Heart right ventricle (tissue), 16 donors: ENCODE results near the gene SLC35B4. TPM values are rescaled to one million over a fixed set of nuclear protein-coding genes. Genes with fewer than 3 reads are reported as not detected.

Source experiments
- ATAC-seq, 8 donors: fragments of 200-7000 bp; cut with Tn5 transposase; one replicate each; pipeline ENCODE4 v1.9.1; 2020; ENCODE audit warnings: mild to moderate bottlenecking in 8 of 8, moderate library complexity in 8 of 8, moderate number of reproducible peaks in 1 of 8
- DNase-seq, 2 donors: peaks; one replicate each; pipeline ENCODE4 v3.0.0-alpha.2; 2020
- H3K27ac ChIP-seq, 10 donors: fragments of 200-600 bp; sonication (generic) in 2 of 10; one replicate each; pipeline versions ENCODE4 v1.5.0 to v1.8.0; 2020 to 2022; ENCODE audit warnings: mild to moderate bottlenecking in 3 of 10
- H3K27me3 ChIP-seq, 7 donors: fragments of 200-600 bp; one replicate each; pipeline ENCODE4 v1.8.0; 2021 to 2022; ENCODE audit warnings: mild to moderate bottlenecking in 2 of 7
- H3K36me3 ChIP-seq, 9 donors: fragments of 200-600 bp; sonication (generic) in 1 of 9; one replicate each; pipeline versions ENCODE4 v1.5.0 to v1.8.0; 2020 to 2022; ENCODE audit warnings: mild to moderate bottlenecking in 2 of 9
- H3K4me1 ChIP-seq, 9 donors: fragments of 200-600 bp; sonication (generic) in 1 of 9; one replicate each; pipeline versions ENCODE4 v1.5.0 to v1.8.0; 2020 to 2022; ENCODE audit warnings: mild to moderate bottlenecking in 4 of 9
- H3K4me3 ChIP-seq, 10 donors: fragments of 200-600 bp; sonication (generic) in 2 of 10; one replicate each; pipeline versions ENCODE4 v1.5.0 to v1.8.0; 2020 to 2022; ENCODE audit warnings: mild to moderate bottlenecking in 7 of 10, moderate library complexity in 2 of 10
- H3K9me3 ChIP-seq, 11 donors: fragments of 200-600 bp in 10 of 11; sonication (generic) in 2 of 11; one replicate each; pipeline versions ENCODE4 v1.5.0 to v1.8.0; 2013 to 2022; ENCODE audit warnings: mild to moderate bottlenecking in 2 of 11, control low read depth in 1 of 11, moderate library complexity in 1 of 11
- WGBS, 2 donors: extraction: QIAGEN DNeasy Blood & Tissue Kit; methylation state at CpG; one replicate each; pipeline ENCODE4 v1.1.7; 2013; ENCODE audit warnings: inconsistent platforms in 1 of 2; 5-methylcytosine and 5-hydroxymethylcytosine counted together
- intact Hi-C, 10 donors: fragments of 100-400 bp; cut with DNase I; formaldehyde crosslinking; loops; one replicate each; pipeline versions ENCODE4 v1.11.1 to v1.14.2; 2022
- polyA plus RNA-seq, 2 donors: library from polyadenylated mRNA; stranded (reverse); fragments of 200-250 nt; gene quantifications; one replicate each; pipeline ENCODE4 v1.2.3, GENCODE V29; 2013
- total RNA-seq, 10 donors: library from RNA; stranded (reverse); fragmentation: NEBNext Ultra II Directional in 3 of 10; extraction: Animal tissue kit (Norgen Biotek cat#: 25700) in 3 of 10; gene quantifications; one replicate each; pipeline versions ENCODE4 v1.2.1 to v1.2.4, GENCODE V29; 2021 to 2023
- TF ChIP-seq, protein P1 (sequence below), 9 donors: fragments of 200-600 bp; sonication (generic) in 2 of 9; IDR thresholded peaks; one replicate each; pipeline versions ENCODE4 v1.5.0 to v1.8.0; 2021 to 2022; ENCODE audit warnings: antibody characterized with exemption in 9 of 9, mild to moderate bottlenecking in 5 of 9, moderate library complexity in 1 of 9
- donor health status: Arrhythmogenic right ventricular cardiomyopathy.
- donor health status: ischemic (EF 13 %, LVEDD 7.1; RV severe dilation, severe dysfunction).
- donor health status: healthy with polysubstance abuse.
- donor health status: DM: no; HTN: yes; CAD: no.
- donor health status: DM: no; HTN: no; CAD: no.
- donor health status: ischemic (EF 25% LVEDD 6.9; RV normal size, moderate dysfunction).
- donor health status: ischemic (EF 25% LVEDD 5.7; RV mildly dilated, moderate dysfunction).
- donor health status: healthy.
- donor health status: DM: yes; HTN: yes; CAD: no.
- donor health status: Ischemic cardiomyopathy.
- donor health status: ischemic (EF 35%, LVEDD 5.7; RV mildly dilated, moderate dysfunction).
- donor health status: nonischemic (EF 11% LVEDD 7.7; RV severe dilation, severe dysfunction).
- donor health status: DM: yes; HTN: yes; CAD: no.
- donor health status: PGD.
- donor health status: ischemic (EF 29% LVEDD 5.4; RV normal size, mild dysfunction).
- donor health status: nonischemic (EF 23%, LVEDD 6.1; RV moderate dilation, normal function).

Gene SLC35B4
- total and polyA plus RNA-seq, 12 donors = 2.4 to 7.9 (median 4.6) TPM

- TF ChIP-seq, protein P1, sequence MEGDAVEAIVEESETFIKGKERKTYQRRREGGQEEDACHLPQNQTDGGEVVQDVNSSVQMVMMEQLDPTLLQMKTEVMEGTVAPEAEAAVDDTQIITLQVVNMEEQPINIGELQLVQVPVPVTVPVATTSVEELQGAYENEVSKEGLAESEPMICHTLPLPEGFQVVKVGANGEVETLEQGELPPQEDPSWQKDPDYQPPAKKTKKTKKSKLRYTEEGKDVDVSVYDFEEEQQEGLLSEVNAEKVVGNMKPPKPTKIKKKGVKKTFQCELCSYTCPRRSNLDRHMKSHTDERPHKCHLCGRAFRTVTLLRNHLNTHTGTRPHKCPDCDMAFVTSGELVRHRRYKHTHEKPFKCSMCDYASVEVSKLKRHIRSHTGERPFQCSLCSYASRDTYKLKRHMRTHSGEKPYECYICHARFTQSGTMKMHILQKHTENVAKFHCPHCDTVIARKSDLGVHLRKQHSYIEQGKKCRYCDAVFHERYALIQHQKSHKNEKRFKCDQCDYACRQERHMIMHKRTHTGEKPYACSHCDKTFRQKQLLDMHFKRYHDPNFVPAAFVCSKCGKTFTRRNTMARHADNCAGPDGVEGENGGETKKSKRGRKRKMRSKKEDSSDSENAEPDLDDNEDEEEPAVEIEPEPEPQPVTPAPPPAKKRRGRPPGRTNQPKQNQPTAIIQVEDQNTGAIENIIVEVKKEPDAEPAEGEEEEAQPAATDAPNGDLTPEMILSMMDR (IDR thresholded peaks at IDR 0.05) = no peak
- Histone ChIP-seq H3K4me1 (peaks cover 0 to 7% (median 0%) of the 10 kb centered on the region in 9 donors), H3K27ac (no peak overlapping the region), H3K9me3 (no peaks in the 10 kb centered on the region), H3K36me3 (no peaks in the 10 kb centered on the region), H3K27me3 (peaks cover 0 to 13% (median 6%) of the 10 kb centered on the region in 7 donors), H3K4me3 (no peak overlapping the region)
- DNase-seq = no peak
- no peak for ATAC-seq
- intact Hi-C loops = no loop called here
Measured at GRCh38 chr7:134364619-134365037, 47.9 kb upstream of the SLC35B4 start.

- H3K36me3 ChIP-seq = no peaks in the 10 kb centered on the region
- intact Hi-C loops = no loop called here
- TF ChIP-seq, protein P1 (IDR thresholded peaks at IDR 0.05) = no peak
- DNase-seq (no peak), ATAC-seq (no peak)
- H3K4me1 ChIP-seq = no peaks in the 10 kb centered on the region
- no peak overlapping the region for H3K27ac ChIP-seq
- H3K9me3 ChIP-seq = no peaks in the 10 kb centered on the region
- peaks cover 0 to 13% (median 6%) of the 10 kb centered on the region in 7 donors for H3K27me3 ChIP-seq
- 81% methylated on average over 8 of the region's 8 CpGs for WGBS, 2 donors
- H3K4me3 ChIP-seq = no peak overlapping the region
Measured at GRCh38 chr7:134362587-134363483, 46.1 kb upstream of the SLC35B4 start.

DNA sequence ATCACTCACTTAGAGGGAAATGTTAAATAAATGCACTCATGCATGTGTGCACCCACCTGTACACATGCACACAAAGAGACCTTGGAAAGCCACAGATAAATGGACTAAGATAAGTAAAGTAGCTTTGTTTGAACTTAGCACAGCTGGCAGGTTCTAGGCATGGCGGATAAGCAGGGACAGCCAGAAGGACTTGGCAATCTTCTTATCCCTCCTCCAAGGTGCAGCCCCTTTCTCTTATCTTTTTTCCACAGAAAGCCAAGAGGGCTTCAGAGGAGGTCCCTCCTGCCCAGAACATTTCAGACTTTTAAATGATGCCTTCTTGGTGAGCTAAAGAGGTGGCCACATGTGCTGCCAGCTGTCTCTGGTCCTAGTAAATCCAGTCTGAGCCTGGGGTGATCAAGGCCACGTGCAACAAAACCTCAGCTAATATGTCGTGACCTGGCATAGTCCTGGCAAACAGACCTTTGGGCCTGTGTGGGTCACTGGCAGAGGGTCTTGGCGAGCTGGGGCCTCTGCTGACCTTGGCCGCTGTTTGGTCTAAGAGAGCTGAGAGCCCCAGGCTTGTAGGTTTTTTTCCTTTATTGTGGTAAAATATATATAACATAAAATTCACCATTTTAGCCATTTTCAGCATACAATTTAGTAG is 43.2 kb upstream of the SLC35B4 start:
- 67 to 72% methylated on average over 5 of the region's 5 CpGs for WGBS, 2 donors

DNA sequence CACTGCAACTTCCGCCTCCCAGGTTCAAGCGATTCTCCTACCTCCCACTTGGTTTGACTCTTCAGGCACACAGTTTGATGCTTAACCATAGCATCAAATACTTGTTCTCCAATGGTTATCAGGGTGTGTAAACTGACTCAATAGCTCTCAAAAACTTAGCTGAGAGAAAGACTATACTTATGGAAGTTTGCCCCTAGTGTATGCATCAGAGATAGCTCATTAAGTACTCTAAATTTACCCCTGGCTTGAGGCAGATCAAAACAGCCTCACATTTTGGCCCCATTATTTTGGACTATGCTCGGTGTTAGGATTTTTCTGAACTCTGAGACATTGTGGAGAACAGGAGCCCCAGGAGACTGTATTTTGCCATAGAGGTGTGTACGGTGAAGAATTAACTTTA is 40.8 kb upstream of the SLC35B4 start:
- Histone ChIP-seq H3K9me3 (no peaks in the 10 kb centered on the region), H3K4me1 (peaks cover 0 to 4% (median 0%) of the 10 kb centered on the region in 9 donors), H3K27ac (no peak overlapping the region), H3K36me3 (no peaks in the 10 kb centered on the region), H3K27me3 (peaks cover 0 to 6% (median 0%) of the 10 kb centered on the region in 7 donors), H3K4me3 (no peak overlapping the region)
- TF ChIP-seq, protein P1 (IDR thresholded peaks at IDR 0.05) = no peak
- no peak for DNase-seq
- no peak for ATAC-seq
- intact Hi-C loops = no loop called here
- 95% methylated on average over 4 of the region's 4 CpGs for WGBS, 2 donors

More for the DNA sequence above, 43.2 kb upstream of the SLC35B4 start:
- intact Hi-C loops = no loop called here
- Histone ChIP-seq H3K4me1 (peaks cover 0 to 4% (median 0%) of the 10 kb centered on the region in 9 donors), H3K9me3 (no peaks in the 10 kb centered on the region), H3K36me3 (no peaks in the 10 kb centered on the region), H3K4me3 (no peak overlapping the region), H3K27me3 (peaks cover 0 to 13% (median 6%) of the 10 kb centered on the region in 7 donors), H3K27ac (no peak overlapping the region)
- no peak for ATAC-seq
- DNase-seq = no peak
- TF ChIP-seq, protein P1 (IDR thresholded peaks at IDR 0.05) = no peak
